ENCODE results near the gene RAB40B.

- TF ChIP-seq CTCF (IDR thresholded peaks at IDR 0.05): no peak
- TF ChIP-seq POLR2AphosphoS5 (IDR thresholded peaks at IDR 0.05; ENCODE audit: insufficient read depth in 1 of 2, low read depth in 1 of 2): peak; percentile 40 to 42
- TF ChIP-seq POLR2A (IDR thresholded peaks at IDR 0.05): peak in 1 of 2 donors; percentile 35
These were observed at the start of gene RAB40B for GRCh38 chr17:82698065-82698973.

Data from vagina (tissue), 2 donors.